ENCODE measurements around the gene MYO1A. TPM values are rescaled to one million over a fixed set of nuclear protein-coding genes. Genes with fewer than 3 reads are reported as not detected.
A peak's percentile ranks its signal among the peaks of the same experiment; 100 is the strongest.

The MYO1A gene
- total RNA-seq, 2 donors from 2014 or later, result 3.3 to 4.7 TPM

DNA sequence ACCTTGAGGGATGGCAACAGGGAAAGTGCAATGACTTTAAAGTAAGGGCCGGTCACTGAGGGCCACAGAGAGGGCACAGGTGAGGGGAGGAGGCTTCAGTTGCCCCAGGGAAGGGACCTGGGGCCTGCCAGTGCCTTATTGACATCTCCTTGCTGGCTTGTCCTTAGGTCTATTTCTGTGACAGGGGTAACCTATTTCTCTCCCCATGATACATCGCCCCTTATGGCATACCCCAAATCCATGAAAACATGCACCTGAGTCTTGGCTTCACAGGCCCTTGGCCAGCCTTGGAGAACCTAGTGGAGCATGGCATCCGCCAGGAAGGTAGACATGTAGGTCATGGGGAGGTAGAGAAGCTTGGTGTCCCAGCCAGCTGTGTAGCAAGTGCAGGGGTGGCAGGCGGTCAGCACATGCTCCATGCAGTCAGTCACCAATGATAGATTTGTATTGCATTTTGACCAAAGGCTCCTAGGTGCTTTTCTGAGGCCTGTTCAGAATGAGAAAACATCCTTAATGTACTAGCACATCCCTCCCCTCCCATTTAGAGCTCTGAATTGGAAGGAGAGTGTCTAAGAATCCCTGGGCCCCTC lies 68.9 kb downstream of the MYO1A start:
- peak overlapping the region in 1 of 2 donors; percentile 59 for H3K27ac Mint-ChIP-seq
- H3K36me3 Mint-ChIP-seq, result no peaks in the 10 kb centered on the region
- ATAC-seq (no peak), DNase-seq (ENCODE audit: low spot score in 2 of 2) (no peak)
- no peaks in the 10 kb centered on the region for H3K9me3 Mint-ChIP-seq

GRCh38 chr12:56980268-56980667 lies 69.7 kb downstream of the MYO1A start:
- Mint-ChIP-seq H3K36me3 (no peaks in the 10 kb centered on the region), H3K27ac (peak overlapping the region; percentile 26 to 59), H3K9me3 (no peaks in the 10 kb centered on the region)
- ATAC-seq, result no peak
- no peak for DNase-seq (ENCODE audit: low spot score in 2 of 2)

DNA sequence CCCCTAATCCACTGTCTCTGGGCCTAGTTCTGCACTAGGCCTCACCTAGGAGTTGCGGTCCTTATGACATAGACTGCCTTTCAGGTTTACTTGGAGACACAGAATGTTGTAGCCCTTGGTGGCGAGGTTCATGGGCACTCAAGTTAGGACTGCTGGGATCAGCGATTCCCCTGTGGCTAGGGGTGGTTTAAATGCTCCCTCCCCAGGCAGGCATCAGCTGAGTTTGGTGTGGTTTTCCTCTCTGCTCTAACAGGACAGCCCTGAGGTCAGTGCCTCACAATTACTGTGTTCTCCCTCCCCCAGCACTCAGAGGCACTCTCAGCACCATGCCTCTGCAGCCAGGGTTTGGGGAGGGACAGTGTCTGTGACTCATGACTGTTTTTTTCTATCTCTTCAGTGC lies 70.3 kb downstream of the MYO1A start:
- peak overlapping the region in 1 of 2 donors; percentile 59 for H3K27ac Mint-ChIP-seq
- H3K9me3 Mint-ChIP-seq, result no peaks in the 10 kb centered on the region
- DNase-seq (ENCODE audit: low spot score in 2 of 2) (no peak), ATAC-seq (no peak)
- H3K36me3 Mint-ChIP-seq, result no peaks in the 10 kb centered on the region

Other genes with a start within 250 kb of the MYO1A start
- not detected for gene SDR9C7, start 115.7 kb downstream of the MYO1A start, total RNA-seq
- under 1 TPM; 0.29 to 0.93 TPM for gene RDH16, start 92.5 kb downstream of the MYO1A start, total RNA-seq
- 1 to 10 TPM; 5.1 to 6.1 TPM for gene ZBTB39, start 43.6 kb downstream of the MYO1A start, total RNA-seq
- 1 to 10 TPM in 1 of 2 donors, under 1 TPM in 1; 0.50 to 1.7 TPM for gene TAC3, start 33.6 kb downstream of the MYO1A start, total RNA-seq
- 100 to 1,000 TPM in 1 of 2 donors, 10 to 100 TPM in 1; 80.2 to 182 TPM for gene NEMP1, start 28.7 kb upstream of the MYO1A start, total RNA-seq
- 10 to 100 TPM; 39.1 to 39.3 TPM for gene NAB2, start 39.0 kb upstream of the MYO1A start, total RNA-seq
- 100 to 1,000 TPM; 213 to 283 TPM for gene STAT6, start 61.2 kb upstream of the MYO1A start, total RNA-seq
- gene LRP1, start 78.4 kb upstream of the MYO1A start, total RNA-seq, result 1 to 10 TPM; 1.3 to 5.9 TPM
- not detected for gene LRP1-AS, start 97.5 kb upstream of the MYO1A start, total RNA-seq
- under 1 TPM; 0.11 to 0.54 TPM for gene NXPH4, start 166.7 kb upstream of the MYO1A start, total RNA-seq
- 100 to 1,000 TPM; 360 to 376 TPM for gene SHMT2, start 179.6 kb upstream of the MYO1A start, total RNA-seq
- 1 to 10 TPM; 2.8 to 5.4 TPM for gene STAC3, start 201.1 kb upstream of the MYO1A start, total RNA-seq